Measurements from ENCODE around the gene SPATA9. TPM values are rescaled to one million over a fixed set of nuclear protein-coding genes. Genes with fewer than 3 reads are reported as not detected.

Gene SPATA9
- total and polyA plus RNA-seq, 2 of the 13 experiments (the other 11 are each of a cell fraction or from before 2014, with no cell fraction given): not detected

DNA sequence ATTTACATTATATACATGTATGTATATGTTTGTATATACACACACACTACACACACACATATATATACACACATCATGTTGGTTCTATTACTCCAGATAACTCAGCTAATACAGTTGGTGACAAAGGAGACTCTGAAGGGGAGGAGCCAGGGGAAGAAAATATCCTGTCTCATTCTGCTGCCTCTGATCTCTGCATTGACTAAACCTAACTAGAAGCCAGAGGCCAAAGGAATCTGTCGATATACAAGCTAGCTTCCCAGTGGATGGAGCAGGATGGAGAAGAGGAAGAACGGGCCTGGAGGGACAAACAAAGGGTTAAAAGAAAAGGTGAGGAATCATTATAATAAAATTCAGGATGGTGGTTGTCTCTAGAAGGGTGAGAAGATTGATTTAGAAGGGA is 34.6 kb upstream of the SPATA9 start:
- Histone ChIP-seq H3K4me2 (ENCODE audit: low read depth, low read length) (no peak overlapping the region), H3K27me3 (ENCODE audit: control insufficient read depth in 1 of 2, insufficient read depth in 2 of 2, low read length in 2 of 2) (peaks cover 0 to 10% of the 10 kb centered on the region in 2 experiments; a peak in 2 of 5 replicates), H3K79me2 (ENCODE audit: insufficient read depth, low read length) (no peaks in the 10 kb centered on the region), H4K20me1 (ENCODE audit: insufficient read depth, low read length) (no peaks in the 10 kb centered on the region), H2AFZ (ENCODE audit: low read length) (no peak overlapping the region), H3K4me3 (replicated peaks in 1 of 3; ENCODE audit: insufficient read depth in 1 of 3, low read depth in 2 of 3, low read length in 3 of 3) (no peak overlapping the region), H3K27ac (ENCODE audit: extremely low read length, insufficient read depth, low read length) (no peak overlapping the region), H3K4me1 (ENCODE audit: insufficient read depth, low read length) (peaks cover 10% of the 10 kb centered on the region), H3K36me3 (replicated peaks in 1 of 2; ENCODE audit: control insufficient read depth in 1 of 2, insufficient read depth in 2 of 2, low read length in 2 of 2) (no peaks in the 10 kb centered on the region), H3K9ac (ENCODE audit: insufficient read depth, low read depth, low read length) (no peak overlapping the region), H3K9me3 (ENCODE audit: low read length) (no peaks in the 10 kb centered on the region)
- ATAC-seq: no peak
- WGBS (ENCODE audit: low lambda C conversion rate): 2% methylated on average over 2 of the region's 2 CpGs
- ChIA-PET CTCF (ENCODE audit: low intra/inter-chr PET ratio, low total read pairs) (no interaction called here), POLR2A (no interaction called here)
- no TSS peak for BruUV-seq (replicated peaks)
- intact Hi-C loops (cut with micrococcal nuclease; ENCODE audit: unreplicated experiment) (no loop called here), in situ Hi-C loops (cut with HindIII; ENCODE audit: extremely low pct_ligation_motif_present, low pct_unique_long_range_greater_than_20kb) (no loop called here)
- FAIRE-seq: no peak
- no peak for TF ChIP-seq FOXC1 (CRISPR knock-in tag; IDR thresholded peaks at IDR 0.05; ENCODE audit: borderline replicate concordance)
- DNase-seq (ENCODE audit: low spot score): no peak

DNA sequence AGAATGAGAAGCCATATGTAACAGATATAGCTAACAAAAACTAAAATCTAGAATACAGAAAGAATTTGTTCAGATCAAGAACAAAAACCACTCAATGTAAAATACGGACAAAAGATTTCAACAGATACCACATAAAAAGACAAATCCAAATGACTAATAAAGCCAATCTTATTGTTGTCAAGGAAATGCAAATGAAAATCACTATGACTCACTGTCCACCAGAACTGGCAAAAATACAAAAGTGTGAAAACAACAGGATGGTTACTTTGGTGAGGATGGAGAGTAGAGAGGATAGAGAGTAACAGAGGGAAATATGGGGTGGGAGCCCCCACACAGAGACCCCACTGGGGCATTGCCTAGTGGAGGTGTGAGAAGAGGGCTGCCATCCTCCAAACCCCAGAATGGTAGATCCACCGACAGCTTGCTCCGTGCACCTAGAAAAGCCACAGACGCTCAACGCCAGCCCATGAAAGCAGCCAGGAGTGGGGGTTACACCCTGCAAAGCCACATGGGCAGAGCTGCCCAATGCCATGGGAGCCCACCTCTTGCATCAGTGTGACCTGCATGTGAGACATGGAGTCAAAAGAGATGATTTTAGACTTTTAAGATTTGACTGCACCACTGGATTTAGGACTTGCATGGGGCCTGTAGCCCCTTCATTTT is 33.1 kb upstream of the SPATA9 start:
- DNase-seq (ENCODE audit: low spot score): no peak
- no peak for FAIRE-seq

More for the DNA sequence above, 33.1 kb upstream of the SPATA9 start:
- Histone ChIP-seq H3K4me1 (ENCODE audit: insufficient read depth, low read length) (peaks cover 12% of the 10 kb centered on the region), H3K36me3 (replicated peaks in 1 of 2; ENCODE audit: control insufficient read depth in 1 of 2, insufficient read depth in 2 of 2, low read length in 2 of 2) (no peaks in the 10 kb centered on the region), H3K9me3 (ENCODE audit: low read length) (no peaks in the 10 kb centered on the region), H2AFZ (ENCODE audit: low read length) (no peak overlapping the region), H3K27me3 (ENCODE audit: control insufficient read depth in 1 of 2, insufficient read depth in 2 of 2, low read length in 2 of 2) (peaks cover 0 to 6% of the 10 kb centered on the region in 2 experiments; a peak in 2 of 5 replicates), H3K79me2 (ENCODE audit: insufficient read depth, low read length) (no peaks in the 10 kb centered on the region), H3K9ac (ENCODE audit: insufficient read depth, low read depth, low read length) (no peak overlapping the region), H3K27ac (ENCODE audit: extremely low read length, insufficient read depth, low read length) (no peak overlapping the region), H3K4me3 (replicated peaks in 1 of 3; ENCODE audit: insufficient read depth in 1 of 3, low read depth in 2 of 3, low read length in 3 of 3) (no peak overlapping the region), H4K20me1 (ENCODE audit: insufficient read depth, low read length) (no peaks in the 10 kb centered on the region), H3K4me2 (ENCODE audit: low read depth, low read length) (no peak overlapping the region)
- 81% methylated on average over 5 of the region's 5 CpGs for WGBS (ENCODE audit: low lambda C conversion rate)
- no TSS peak for BruUV-seq (replicated peaks)
- ChIA-PET POLR2A (no interaction called here), CTCF (ENCODE audit: low intra/inter-chr PET ratio, low total read pairs) (no interaction called here)
- in situ Hi-C loops (cut with HindIII; ENCODE audit: extremely low pct_ligation_motif_present, low pct_unique_long_range_greater_than_20kb): no loop called here
- intact Hi-C loops (cut with micrococcal nuclease; ENCODE audit: unreplicated experiment): no loop called here
- ATAC-seq: no peak
- no peak for TF ChIP-seq ZNF136 (CRISPR knock-in tag; IDR thresholded peaks at IDR 0.05; ENCODE audit: low read depth)
- no peak for TF ChIP-seq SIN3A (IDR thresholded peaks at IDR 0.05; ENCODE audit: borderline replicate concordance, low read depth, low read length)
